Ovary (tissue), 3 donors: ENCODE results near the gene RELL1.

Experiments
- CTCF ChIP-seq, 3 donors: fragments of 450-650 bp in 2 of 3; fragments of 200-600 bp in 1 of 3; IDR thresholded peaks; one replicate each; pipeline versions ENCODE4 v1.5.1 to v1.8.0; 2016 to 2022; ENCODE audit warnings: antibody characterized with exemption in 3 of 3, mild to moderate bottlenecking in 1 of 3
- EP300 ChIP-seq: sonication (generic); formaldehyde crosslinking; IDR thresholded peaks from one replicate; pipeline ENCODE4 v1.6.1; 2017; ENCODE audit warnings: antibody characterized with exemption
- donor health status: DM: no; HTN: no; CAD: no.

DNA sequence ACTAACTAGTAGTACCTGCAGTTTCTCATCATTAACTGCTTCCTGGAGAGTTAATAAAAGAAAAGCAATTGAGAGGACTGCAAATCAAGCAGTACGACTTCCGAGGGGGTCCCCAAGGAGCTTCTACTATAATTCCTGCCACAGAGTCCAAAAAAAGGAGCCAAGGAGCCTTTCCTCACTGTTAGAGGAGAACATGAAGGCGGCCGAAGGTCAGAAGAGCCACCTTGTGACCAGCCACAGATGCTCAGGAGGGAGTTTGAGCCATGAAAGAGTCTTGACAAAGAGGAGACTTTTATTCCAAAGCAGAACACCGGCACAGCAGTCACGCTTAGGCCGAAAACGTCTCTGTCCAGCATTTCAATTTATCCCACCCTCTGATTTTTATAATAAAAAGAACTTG lies 62.2 kb downstream of the RELL1 start:
- TF ChIP-seq CTCF (IDR thresholded peaks at IDR 0.05): no peak
- TF ChIP-seq EP300: no peak
